ENCODE results near the gene TRPV5. TPM values are rescaled to one million over a fixed set of nuclear protein-coding genes. Genes with fewer than 3 reads are reported as not detected.

The TRPV5 gene
- total RNA-seq, 3 donors from 2014 or later: not detected

GRCh38 chr7:142871260-142872105 is 62.1 kb downstream of the TRPV5 start:
- no peak for DNase-seq
- H3K4me1 ChIP-seq (ENCODE audit: low read depth): no peaks in the 10 kb centered on the region
- intact Hi-C loops (cut with DNase I, micrococcal nuclease): no loop called here

DNA sequence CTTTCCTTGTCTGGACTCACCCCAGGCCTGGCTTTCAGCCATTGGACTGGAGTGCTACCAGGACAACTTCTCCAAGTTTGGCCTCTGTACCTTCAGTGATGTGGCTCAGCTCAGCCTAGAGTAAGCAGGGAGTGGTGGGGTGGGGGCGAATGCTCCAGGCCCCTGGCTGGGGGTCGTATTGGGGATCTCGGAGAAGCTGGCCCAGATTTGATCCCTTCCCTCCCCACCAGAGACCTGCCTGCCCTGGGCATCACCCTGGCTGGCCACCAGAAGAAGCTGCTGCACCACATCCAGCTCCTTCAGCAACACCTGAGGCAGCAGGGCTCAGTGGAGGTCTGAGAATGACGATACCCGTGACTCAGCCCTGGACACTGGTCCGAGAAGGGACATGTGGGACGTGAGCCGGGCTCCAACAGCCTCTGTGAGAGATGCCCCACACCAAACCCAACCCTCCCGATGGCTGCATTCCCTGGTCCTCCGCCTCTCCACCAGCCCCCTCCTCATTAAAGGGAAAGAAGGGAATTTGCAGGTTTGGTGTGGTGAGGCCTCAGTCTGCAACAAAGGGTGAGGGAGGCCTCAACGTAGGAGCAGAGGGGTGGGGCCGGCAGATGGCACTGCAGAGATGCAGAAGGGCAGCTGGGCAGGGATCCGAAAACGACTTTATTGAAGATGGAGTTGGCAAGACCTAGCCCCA is 62.8 kb downstream of the TRPV5 start:
- intact Hi-C loops (cut with DNase I, micrococcal nuclease): no loop called here
- H3K36me3 ChIP-seq (ENCODE audit: low read depth): no peaks in the 10 kb centered on the region
- DNase-seq (no peak), ATAC-seq (no peak)
- no peak overlapping the region for H3K4me3 ChIP-seq
- TF ChIP-seq, protein P1, sequence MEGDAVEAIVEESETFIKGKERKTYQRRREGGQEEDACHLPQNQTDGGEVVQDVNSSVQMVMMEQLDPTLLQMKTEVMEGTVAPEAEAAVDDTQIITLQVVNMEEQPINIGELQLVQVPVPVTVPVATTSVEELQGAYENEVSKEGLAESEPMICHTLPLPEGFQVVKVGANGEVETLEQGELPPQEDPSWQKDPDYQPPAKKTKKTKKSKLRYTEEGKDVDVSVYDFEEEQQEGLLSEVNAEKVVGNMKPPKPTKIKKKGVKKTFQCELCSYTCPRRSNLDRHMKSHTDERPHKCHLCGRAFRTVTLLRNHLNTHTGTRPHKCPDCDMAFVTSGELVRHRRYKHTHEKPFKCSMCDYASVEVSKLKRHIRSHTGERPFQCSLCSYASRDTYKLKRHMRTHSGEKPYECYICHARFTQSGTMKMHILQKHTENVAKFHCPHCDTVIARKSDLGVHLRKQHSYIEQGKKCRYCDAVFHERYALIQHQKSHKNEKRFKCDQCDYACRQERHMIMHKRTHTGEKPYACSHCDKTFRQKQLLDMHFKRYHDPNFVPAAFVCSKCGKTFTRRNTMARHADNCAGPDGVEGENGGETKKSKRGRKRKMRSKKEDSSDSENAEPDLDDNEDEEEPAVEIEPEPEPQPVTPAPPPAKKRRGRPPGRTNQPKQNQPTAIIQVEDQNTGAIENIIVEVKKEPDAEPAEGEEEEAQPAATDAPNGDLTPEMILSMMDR (IDR thresholded peaks at IDR 0.05): no peak
- no peaks in the 10 kb centered on the region for H3K9me3 ChIP-seq
- no peaks in the 10 kb centered on the region for H3K4me1 ChIP-seq (ENCODE audit: low read depth)

More at GRCh38 chr7:142871260-142872105, 62.1 kb downstream of the TRPV5 start:
- no peak for ATAC-seq
- H3K36me3 ChIP-seq (ENCODE audit: low read depth): no peaks in the 10 kb centered on the region
- no peaks in the 10 kb centered on the region for H3K9me3 ChIP-seq
- TF ChIP-seq, protein P1 (IDR thresholded peaks at IDR 0.05): no peak
- no peak overlapping the region for H3K4me3 ChIP-seq

DNA sequence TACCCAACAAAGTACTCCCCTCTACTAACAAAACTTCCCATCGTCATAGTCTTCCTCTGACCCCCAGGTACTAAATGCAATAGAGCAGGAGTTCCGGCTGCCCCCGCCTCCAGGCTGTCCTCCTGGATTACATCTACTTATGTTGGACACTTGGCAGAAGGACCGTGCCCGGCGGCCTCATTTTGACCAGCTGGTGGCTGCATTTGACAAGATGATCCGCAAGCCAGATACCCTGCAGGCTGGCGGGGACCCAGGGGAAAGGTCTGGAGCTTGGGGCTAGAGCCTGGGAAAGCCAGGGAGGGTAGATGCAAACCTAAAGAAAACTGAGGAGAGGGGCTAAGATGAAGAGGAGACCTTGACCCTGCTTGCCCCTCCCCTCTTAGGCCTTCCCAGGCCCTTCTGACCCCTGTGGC is 63.4 kb downstream of the TRPV5 start:
- no peaks in the 10 kb centered on the region for H3K4me1 ChIP-seq (ENCODE audit: low read depth)
- no peaks in the 10 kb centered on the region for H3K36me3 ChIP-seq (ENCODE audit: low read depth)
- DNase-seq (no peak), ATAC-seq (no peak)
- intact Hi-C loops (cut with DNase I, micrococcal nuclease): no loop called here
- H3K4me3 ChIP-seq: no peak overlapping the region
- TF ChIP-seq, protein P1 (IDR thresholded peaks at IDR 0.05): no peak
- H3K9me3 ChIP-seq: no peaks in the 10 kb centered on the region

- DNase-seq (no peak), ATAC-seq (no peak)
- H3K4me1 ChIP-seq (ENCODE audit: low read depth): no peaks in the 10 kb centered on the region
- H3K9me3 ChIP-seq: no peaks in the 10 kb centered on the region
- H3K36me3 ChIP-seq (ENCODE audit: low read depth): no peaks in the 10 kb centered on the region
- intact Hi-C loops (cut with DNase I, micrococcal nuclease): no loop called here
- TF ChIP-seq, protein P1 (IDR thresholded peaks at IDR 0.05): no peak
- no peak overlapping the region for H3K4me3 ChIP-seq
Measured at GRCh38 chr7:142869434-142869833, 64.1 kb downstream of the TRPV5 start.

DNA sequence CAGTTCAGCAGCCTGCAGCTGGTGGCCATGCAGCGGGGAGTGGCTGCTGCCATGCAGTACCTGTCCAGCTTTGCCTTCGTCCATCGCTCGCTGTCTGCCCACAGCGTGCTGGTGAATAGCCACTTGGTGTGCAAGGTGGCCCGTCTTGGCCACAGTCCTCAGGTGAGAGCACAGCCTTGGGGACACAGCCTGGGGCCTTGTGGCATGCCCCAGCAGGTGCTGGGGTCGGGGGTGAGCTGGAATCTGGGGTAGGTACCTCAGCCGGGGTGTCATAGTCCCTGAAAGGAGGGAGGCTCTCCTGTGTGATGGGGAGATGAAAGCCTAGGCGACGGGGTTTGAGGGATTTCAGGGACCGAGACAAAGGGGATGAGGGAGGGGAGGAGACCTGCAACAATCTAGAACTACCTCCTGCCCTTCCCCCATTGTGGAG is 64.5 kb downstream of the TRPV5 start:
- H3K36me3 ChIP-seq (ENCODE audit: low read depth): no peaks in the 10 kb centered on the region
- no peak overlapping the region for H3K4me3 ChIP-seq
- H3K4me1 ChIP-seq (ENCODE audit: low read depth): no peaks in the 10 kb centered on the region
- ATAC-seq: no peak
- DNase-seq: no peak
- TF ChIP-seq, protein P1 (IDR thresholded peaks at IDR 0.05): no peak
- H3K9me3 ChIP-seq: no peaks in the 10 kb centered on the region
- intact Hi-C loops (cut with DNase I, micrococcal nuclease): no loop called here

Data from mucosa of descending colon (tissue), 3 donors.